GM21576 (cell line): ENCODE data around the gene SIAH2.
"Not testable (repeated sequence)": the region's sequence is repeated elsewhere in the genome, so short reads cannot be mapped to it uniquely, and the experiment has no call there.

Source experiments
- ATAC-seq: cut with Tn5 transposase; IDR thresholded peaks from one replicate; pipeline ENCODE4 v1.9.1; 2021; ENCODE audit warnings: mild to moderate bottlenecking, moderate library complexity; ENCODE audit not compliant: unreplicated experiment

Gene SIAH2, protein sequence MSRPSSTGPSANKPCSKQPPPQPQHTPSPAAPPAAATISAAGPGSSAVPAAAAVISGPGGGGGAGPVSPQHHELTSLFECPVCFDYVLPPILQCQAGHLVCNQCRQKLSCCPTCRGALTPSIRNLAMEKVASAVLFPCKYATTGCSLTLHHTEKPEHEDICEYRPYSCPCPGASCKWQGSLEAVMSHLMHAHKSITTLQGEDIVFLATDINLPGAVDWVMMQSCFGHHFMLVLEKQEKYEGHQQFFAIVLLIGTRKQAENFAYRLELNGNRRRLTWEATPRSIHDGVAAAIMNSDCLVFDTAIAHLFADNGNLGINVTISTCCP

DNA sequence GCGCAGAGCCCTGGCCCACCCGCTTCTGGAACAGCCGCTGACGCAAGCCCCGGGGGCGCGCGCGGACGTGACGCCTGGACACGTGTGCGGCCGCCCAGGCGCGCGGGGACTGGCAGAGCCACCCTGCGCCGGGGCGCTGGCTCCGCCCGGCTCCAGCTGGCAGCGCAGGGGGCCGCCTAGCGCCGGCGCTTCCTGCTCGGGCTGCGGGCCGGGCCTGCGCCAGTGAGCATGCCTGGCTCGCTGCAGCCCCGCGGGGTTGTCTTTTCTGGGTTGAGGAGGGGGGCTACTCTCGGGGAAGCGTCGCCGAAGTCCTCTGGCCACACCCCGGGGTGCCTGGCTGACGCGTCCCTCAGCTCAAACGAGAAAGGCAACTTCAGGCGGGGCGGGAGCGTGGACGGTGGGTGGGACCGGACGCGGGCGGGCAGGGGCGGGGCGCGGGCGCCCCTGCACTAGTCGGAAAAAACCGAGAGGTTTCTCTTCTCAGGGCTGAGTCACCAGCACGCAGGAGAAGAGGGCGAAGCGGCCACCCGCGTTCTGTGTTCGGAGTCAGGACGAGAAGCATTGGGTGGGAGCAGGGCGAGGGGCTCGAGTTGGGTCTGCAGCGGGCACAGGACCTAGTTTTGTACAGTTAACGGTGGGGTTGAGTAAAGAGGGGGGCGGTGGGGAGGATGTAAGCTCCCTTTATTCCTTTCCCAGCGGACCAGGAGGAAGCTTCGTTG is at the start of gene SIAH2:
Gene SIAH2 (minus strand): TSS at position 48 of the 719 bp plus-strand sequence. CDS start 320 bp downstream, outside the sequence.
- ATAC-seq, result peak; percentile 51

DNA sequence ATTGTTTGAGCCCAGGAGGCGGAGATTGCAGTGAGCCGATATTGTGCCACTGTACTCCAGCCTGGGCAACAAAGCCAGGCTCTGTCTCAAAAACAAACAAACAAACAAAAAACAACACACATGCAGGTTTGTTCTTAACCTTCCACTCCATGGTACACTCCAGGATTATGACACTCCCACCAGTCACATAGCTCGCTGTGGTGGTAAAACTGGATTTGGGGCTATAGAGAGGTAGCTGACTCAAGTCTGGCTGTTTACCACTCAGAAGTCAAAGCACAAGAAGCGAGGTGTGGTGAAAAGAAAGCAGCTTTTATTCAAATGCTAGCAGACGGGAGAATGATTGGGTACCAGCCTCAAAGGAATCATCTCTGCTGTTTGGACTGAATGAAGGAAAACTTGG is 49.0 kb upstream of the SIAH2 start:
- no peak for ATAC-seq

DNA sequence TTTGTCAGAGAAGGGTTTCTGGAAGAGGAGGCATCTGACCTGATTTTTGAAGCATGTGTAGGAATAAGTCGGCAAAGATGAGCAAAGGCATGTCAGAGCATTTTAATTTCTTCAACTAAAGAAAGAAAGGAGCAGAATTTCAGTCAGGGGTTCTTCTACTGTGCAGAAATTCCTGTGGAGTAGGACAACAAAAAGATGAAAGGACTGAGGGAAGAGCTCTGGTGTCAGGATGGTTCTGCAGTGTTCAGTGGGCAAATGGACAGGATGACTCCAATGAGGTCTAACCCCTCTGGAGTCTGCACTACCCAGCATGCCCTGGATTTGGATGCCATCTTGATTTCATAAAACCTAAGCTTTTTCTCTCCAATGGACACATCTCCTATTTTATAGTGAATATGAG is 47.7 kb upstream of the SIAH2 start:
- no peak for ATAC-seq

DNA sequence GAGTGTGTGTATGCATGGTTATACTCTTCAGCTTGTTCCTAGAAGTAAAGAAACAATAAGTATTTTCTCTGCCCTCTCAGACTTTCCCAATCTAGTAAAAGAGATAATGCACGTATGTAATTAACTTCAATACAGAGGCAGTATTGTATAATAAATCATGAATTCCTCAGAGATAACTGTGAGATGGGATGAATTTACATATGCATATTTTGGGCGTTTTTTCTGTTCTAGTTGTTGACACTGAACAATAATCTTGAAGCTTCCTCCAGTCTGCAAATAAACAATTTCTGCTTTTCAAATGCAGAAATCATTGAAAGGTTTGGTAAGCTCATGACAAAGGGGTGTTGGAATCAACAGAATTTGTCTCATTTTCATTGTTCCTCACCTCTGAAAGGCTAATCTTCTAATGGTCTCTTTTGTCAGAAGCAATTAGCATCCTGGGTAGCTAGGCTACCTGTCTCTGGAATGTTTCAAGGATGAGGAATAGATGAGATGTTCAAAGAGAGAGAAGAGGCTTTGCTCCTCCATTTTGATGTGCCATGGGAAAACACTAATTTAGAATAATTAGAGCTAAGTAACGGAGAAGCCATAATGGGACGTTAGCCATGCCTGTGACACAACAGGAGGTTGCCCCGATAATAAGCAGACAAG is 43.3 kb upstream of the SIAH2 start:
- no peak for ATAC-seq

DNA sequence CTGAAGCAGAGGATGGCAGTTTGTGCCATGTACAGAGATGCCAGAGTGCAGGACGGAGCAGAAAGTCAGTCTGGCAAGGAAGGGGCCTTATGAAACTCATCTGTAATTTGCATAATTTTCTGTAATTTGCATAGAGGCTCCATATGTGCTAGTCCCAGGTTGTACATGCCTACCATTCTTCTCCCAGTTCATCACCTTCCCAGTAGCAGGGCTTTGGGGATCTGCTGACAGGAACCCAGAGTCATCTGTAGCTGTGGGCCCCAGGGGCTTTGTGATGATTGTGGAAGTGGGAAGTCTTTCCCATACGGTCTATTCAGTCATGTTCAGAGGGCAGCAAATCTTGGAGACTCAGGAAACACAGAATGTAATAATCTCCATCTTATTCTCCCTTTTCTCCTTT is 42.4 kb upstream of the SIAH2 start:
- no peak for ATAC-seq

DNA sequence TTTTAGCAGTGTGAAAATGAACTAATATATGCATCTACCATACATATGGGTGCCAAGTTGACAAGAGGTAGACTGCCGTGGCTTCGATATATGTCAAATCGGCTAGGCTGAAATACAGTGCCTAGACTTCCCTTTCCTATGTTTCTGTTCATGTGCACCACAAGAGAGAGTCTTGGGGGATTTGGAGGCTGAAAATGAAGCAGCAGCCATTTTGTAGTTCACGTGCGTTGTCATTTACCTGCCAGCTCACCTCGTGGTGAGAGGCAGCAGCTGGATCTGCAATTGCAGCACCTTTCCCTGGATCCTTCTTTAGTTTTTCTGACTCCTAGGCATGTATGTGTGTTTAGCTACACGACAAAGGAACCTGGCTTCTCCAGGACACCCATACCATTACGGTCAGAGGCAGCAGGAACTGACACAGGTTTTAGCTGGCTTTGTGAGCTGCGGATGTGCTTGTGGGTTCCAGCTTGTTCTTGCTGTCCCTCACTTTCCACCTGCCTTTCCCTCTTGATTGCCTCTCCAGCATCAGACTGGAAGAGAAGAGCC is 40.5 kb upstream of the SIAH2 start:
- no peak for ATAC-seq

DNA sequence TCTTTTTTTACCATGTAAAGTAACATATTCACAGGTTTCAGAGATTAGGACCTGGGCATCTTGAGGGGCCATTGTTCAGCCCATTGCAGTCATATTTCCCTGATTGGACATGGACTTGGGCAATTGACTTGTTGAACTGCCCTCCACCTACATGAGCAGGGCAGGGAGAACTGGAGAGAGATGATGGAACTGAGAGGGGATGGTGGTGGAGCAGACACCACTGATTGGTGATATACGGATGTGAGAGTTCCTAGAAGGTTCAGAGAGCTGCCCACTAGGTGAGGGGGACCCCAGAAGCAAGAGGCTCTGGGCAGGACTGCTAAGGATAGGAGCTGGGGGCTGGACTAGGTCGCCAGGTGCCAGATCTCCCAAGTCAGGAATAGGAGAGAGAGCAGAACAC is 37.8 kb upstream of the SIAH2 start:
- no peak for ATAC-seq

DNA sequence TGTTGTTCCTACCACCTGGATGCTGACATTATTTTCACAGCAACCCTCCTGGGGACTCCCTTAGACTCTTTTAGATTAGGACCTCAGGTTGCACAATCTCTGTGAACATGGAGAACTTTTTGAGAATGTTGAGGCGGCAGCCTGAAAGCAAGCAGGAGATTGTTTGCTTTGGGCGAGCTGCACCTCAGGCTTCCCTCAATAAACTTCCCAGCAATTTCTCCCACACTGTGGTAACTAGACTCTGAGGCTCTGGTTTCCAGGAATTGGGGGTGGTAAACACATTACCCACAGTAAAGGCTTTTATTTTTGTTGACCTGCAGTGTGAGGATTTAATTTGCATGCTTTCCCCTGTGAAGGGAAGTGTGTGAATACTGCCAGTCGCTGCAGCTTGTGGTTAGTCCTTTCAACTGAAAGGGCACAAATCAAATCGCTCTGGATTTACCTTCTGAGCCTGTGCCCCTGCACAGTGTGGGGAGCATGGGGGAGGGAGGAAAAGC is 35.2 kb upstream of the SIAH2 start:
- no peak for ATAC-seq

DNA sequence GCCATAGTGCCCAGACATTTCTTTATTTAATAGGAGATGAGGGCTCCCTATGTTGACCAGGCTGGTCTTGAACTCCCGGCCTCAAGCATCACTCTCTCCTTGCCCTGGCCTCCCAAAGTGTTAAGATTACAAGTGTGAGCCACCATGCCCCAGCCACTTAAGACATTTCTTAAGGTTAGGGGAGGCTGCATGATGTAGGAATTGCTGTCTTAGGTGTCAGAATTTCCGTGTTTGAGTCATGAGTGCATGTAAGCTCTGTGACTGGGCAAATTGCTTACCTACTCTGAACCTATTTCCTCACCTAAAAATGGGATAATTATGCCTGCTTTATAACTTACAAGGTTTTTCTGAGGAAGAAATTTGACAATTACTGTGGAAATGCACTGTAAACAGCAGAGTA is 34.2 kb upstream of the SIAH2 start:
- ATAC-seq, result no peak

DNA sequence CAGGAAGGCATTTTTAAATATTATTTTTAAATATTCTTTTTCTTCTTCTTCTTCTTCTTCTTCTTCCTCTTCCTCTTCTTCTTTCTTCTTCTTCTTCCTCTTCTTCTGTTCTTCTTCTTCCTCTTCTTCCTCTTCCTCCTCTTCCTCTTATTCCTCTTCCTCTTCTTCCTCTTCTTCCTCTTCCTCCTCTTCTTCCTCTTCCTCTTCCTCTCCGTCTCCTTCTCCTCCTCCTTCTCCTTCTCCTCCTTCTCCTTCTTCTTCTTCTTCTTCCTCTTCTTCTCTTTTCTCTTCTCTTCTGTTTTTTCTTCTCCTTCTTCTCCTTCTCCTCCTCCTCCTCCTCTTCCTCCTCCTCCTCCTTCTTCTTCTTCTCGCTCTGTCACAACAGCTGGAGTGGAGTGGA is 33.6 kb upstream of the SIAH2 start:
- ATAC-seq, result not testable (repeated sequence)

DNA sequence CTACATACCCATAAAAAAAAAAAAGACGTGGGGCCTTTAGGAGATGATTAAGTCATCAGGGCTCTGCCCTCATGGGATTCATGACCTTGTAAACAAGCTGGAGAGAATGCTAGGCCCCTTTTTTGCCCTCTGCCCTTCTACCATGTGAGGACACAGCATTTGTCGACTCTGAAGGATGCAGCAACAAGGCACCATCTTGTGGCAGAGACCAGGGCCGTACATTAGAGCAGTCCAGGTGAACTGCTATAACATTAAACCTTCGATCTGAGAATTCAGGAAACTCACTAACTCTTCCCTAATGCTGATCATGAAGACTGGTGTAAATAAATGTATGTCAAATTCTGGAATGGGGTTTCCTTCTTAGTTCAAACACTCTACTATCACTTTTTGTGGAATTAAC is 30.7 kb upstream of the SIAH2 start:
- no peak for ATAC-seq

DNA sequence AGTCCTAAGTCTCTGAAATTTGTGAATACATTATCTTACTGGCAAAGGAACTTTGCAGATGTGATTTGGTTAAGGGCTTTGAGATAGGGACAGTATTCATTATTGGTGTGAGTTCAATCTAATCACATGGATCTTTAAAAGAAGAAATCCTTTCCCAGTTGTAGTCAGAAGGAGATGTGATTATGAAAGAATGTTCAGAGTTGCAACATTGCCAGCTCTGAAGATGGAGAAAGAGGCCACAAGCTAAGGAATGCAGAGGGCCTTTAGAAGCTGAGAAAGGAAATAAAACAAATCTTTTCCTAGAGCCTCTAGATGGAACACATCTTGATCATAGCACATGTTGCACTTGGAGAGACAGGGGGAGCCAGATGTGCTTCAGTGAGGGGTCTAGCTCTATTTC is 27.7 kb upstream of the SIAH2 start:
- no peak for ATAC-seq

DNA sequence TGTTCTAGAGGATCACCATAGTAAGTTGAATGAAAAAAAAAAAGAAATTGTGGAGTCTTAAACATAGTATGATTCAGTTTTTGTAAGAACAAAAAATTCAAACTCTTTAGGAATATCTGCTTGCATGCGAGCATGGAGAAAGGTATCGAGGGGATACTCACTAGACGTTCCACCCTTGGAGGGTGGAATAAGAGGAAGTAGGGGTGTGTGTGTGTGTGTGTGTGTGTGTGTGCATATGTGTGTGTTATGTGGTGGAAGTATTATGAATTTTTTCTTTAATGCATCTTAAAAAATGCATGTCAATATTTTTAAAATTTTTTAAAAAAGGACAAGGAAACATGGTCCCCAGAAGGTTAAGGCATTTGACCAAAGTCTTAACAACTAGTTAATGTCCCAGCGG is 26.5 kb upstream of the SIAH2 start:
- no peak for ATAC-seq

DNA sequence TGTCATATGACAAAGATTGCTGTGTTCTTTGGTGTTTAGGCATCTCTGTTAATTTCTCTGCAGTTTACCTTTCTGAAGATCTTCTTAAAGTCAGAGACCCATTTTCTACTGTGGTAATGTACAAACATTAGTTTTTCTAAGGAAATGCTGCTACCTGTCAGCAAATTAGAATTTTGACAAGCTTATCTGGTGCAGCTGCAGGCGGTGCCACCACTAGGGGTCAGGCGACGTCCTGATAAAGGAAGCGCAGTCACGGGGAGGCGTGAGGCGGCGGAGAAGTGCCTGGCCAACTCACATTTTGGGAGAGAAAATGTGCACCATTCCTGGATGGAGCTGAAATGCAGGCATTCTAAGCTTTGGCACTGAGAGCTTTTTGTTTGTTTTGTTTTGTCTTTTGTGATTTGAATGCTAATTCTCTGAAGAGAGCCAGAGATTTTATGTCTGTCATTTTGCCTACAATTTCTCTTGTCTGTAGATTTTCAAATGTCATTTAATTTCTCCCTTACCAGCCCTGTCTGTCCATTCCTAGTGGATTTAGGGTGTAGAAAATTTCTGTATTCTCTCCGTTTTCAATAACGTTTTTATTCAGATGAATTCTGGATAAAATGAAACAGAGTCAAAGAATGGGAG is 24.9 kb upstream of the SIAH2 start:
- peak; percentile 70 for ATAC-seq

DNA sequence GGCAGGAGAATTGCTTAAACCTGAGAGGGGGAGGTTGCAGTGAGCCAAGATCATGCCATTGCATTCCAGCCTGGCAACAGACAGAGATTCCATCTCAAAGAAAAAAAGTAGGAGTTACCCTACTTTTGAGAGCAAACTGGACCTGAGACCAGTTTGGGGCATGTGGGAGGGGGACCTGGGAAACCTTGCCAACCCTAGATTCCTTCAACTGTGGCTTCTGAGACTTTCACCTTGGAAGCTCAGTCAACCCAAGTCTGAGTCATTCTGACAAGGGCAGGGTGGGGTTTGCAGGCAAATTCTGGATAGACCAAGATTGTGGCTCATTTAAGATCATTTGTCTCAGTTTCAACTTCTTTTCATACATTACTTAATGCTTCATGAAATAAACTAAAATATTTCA is 23.8 kb upstream of the SIAH2 start:
- ATAC-seq, result no peak

DNA sequence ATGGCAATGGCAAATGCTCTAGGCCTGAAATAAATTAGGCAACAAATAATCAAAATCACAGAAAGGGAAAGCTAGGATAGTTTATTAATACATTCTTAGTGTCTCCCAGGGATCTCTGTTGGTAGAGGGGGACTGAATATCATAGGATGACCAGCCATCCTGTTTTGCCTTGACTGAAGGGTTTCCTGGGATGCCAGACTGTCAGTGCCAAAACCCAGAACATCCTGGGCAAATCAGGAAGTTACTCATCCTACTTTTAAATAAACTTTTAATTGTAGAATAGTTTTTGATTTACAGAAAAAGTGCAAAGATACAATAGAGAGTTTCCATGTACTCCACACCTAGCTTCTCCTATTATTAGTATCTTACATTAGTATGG is 21.8 kb upstream of the SIAH2 start:
- ATAC-seq, result no peak

DNA sequence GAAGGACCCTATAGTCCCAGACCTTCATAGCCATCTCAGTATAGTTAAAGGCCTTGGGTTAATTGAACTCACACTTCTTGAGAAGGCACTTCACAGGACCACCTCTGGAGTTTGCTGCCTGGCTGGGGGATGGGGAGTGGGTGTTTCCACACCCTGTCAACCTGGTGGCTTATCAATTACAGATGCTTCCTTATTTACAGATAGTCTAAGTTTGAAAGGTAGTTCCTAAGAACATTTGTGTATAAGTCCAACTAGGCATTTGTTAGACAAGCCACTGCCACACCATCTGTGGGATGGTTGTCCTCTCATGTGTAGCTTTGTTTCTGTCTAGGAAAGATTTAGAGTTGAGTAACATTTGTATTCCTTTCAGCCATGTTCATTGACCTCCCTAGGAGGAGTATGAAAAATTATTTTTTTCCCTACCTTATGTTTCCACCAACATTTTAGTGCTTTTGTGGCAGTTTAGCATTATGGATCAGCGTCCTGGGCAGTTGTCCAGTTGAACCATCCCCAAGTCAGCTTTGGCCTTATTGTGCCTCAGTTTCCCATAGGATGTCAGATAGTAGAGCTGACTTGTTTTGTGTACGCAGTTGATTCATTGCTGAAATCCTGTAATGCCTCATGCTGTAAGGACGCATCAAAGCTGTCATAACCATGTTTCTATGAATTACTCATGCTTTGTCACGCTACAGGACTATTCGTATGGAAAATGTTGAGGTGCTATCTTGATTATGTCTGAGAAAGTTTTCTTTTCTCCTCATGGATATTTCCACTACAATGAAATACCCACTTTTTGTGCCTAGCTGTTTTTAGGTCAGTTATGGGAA is 21.2 kb upstream of the SIAH2 start:
- ATAC-seq, result peak; percentile 59

DNA sequence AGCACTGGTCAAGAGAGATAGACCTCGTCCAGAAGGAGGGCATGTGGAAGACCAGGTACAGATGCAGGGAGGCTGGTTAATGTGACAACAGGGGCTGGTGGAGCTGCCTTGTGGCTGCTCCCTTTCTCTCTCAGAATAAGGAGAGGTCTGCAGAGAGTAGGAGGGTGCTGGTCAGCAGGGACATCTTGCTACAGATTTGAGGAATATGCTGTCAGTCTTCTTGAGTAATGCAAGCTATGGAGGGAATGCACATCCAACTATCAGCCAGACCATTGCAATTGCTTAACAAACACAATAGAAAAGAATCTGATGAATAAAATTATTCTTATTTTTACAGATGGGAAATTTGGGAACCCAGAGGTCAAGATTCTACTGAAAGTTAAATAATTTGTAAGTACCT is 20.3 kb upstream of the SIAH2 start:
- ATAC-seq, result no peak

DNA sequence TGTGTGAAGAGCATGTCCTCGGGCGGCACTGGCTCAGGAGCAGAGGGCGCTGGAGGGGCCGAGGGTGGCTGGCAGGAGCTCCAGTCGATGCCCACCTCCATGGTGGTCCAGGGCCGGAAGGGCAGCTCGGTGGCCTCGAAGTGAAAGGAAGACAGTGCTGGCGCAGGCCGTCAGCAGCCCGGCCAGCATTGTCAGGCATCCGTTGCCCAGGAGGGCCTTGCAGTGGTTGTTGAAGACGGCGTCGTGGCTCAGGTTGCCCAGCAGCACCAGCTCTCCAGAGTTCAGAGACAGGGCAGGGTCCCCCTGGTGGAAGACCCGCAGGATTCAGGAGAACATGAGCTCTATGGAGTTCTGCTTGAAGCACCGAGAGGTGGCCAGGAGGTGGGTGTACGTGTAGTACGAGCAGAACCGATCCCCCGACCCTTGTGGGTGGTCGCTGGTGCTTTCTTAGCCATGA is 16.5 kb upstream of the SIAH2 start:
- no peak for ATAC-seq

DNA sequence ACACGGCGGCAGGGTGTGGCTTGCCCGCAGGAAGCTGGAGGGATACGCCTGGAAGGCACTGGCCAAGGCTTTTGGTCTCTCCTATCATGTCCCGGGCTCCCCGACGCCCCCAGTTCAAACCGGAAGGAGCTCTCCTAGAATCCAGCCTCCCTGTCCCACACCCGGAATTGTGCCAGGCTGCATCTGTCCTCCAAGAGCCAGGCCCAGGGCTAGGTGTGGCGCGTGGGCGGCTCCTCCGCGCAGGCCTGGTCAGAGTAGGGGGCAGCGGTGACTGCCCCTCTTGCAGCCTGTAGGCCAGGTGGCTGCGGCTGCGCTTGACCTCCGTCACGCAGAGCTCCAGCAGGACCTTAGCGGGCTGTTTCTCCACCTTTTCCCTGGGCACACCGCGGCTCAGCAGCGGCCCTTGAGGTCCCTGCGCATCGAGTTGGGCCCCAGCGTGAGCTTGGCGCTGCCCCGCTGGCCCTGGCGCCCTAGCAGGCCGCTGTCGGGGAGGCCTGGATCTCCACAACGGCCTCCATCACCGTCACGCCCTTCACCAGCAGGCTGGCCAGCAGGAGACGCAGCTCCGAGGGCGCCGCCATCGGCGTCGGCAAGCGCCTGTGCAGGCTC is 15.9 kb upstream of the SIAH2 start:
- ATAC-seq, result no peak
